Mucosa of descending colon (tissue), 3 donors: ENCODE measurements around the gene MNT. TPM values are rescaled to one million over a fixed set of nuclear protein-coding genes. Genes with fewer than 3 reads are reported as not detected.

Source experiments
- ATAC-seq: fragments of 200-7000 bp; cut with Tn5 transposase; one replicate; pipeline ENCODE4 v1.9.1; 2020; ENCODE audit warnings: mild to moderate bottlenecking, moderate library complexity
- DNase-seq, 3 donors: peaks; one replicate each; pipeline ENCODE4 v3.0.0-alpha.2; 2020
- H3K36me3 ChIP-seq: fragments of 200-600 bp; one replicate; pipeline ENCODE4 v1.8.0; 2021; ENCODE audit warnings: low read depth, mild to moderate bottlenecking
- H3K4me1 ChIP-seq: fragments of 200-600 bp; one replicate; pipeline ENCODE4 v1.8.0; 2021; ENCODE audit warnings: low read depth, mild to moderate bottlenecking
- H3K4me3 ChIP-seq: fragments of 200-600 bp; one replicate; pipeline ENCODE4 v1.8.0; 2021; ENCODE audit warnings: mild to moderate bottlenecking
- H3K9me3 ChIP-seq: fragments of 200-600 bp; one replicate; pipeline ENCODE4 v1.8.0; 2021; ENCODE audit warnings: mild to moderate bottlenecking
- CTCF ChIP-seq: fragments of 200-600 bp; IDR thresholded peaks from one replicate; pipeline ENCODE4 v1.8.0; 2022; ENCODE audit warnings: antibody characterized with exemption, mild to moderate bottlenecking
- intact Hi-C, 2 donors: fragments of 100-400 bp; cut with DNase I in 1 of 2; cut with micrococcal nuclease in 1 of 2; formaldehyde crosslinking; loops; one replicate each; pipeline versions ENCODE4 v1.11.0 to v1.11.1; 2022; cut with DNase I, micrococcal nuclease
- total RNA-seq, 3 donors: library from RNA; stranded (reverse); fragmentation: NEBNext Ultra II Directional in 2 of 3; extraction: Animal tissue kit (Norgen Biotek cat#: 25700) in 2 of 3; gene quantifications; one replicate each; pipeline versions ENCODE4 v1.2.1 to v1.2.4, GENCODE V29; 2021 to 2023
- donor health status: DM: no; HTN: no; CAD: no; lungs with moderate emphysema.
- donor health status: DM: no; HTN: no; CAD: no.
- donor health status: DM: no; HTN: yes; CAD: no.

MNT gene
- total RNA-seq, 3 donors from 2014 or later, result 22.8 to 39.1 (median 25.2) TPM

DNA sequence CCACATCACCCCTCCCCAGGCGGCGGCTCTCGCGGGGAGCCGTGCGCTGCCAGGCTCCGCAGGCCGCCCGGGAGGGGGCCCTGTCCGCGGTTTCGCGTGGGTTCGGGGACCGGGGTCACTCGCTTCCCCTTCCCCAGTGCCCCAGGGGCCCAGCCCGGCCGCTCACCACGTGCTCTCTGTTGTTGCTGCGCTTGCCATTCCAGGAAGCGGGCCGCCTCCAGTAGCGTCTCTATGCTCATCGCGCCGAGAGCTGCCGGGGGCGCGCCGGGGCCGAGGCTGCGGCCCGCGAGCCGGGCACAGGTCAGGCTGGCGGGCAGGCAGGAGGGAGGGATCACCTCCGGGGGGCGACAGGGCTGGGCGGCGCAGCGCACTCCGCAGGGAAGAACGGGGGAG is 390 bp downstream of the MNT start:
- Histone ChIP-seq H3K9me3 (no peaks in the 10 kb centered on the region), H3K4me1 (peaks cover 67% of the 10 kb centered on the region), H3K36me3 (peaks cover 11% of the 10 kb centered on the region), H3K4me3 (peak overlapping the region; percentile 98)
- DNase-seq (peak; percentile 64 to 86 (median 77)), ATAC-seq (no peak)
- intact Hi-C loops, result no loop called here
- no peak for TF ChIP-seq CTCF

- ATAC-seq (peak; percentile 66), DNase-seq (peak; percentile 97 to 98 (median 98))
- H3K4me3 ChIP-seq, result peak overlapping the region; percentile 98
- H3K9me3 ChIP-seq, result no peaks in the 10 kb centered on the region
- H3K4me1 ChIP-seq, result peaks cover 65% of the 10 kb centered on the region
- TF ChIP-seq CTCF, result no peak
- H3K36me3 ChIP-seq, result peaks cover 11% of the 10 kb centered on the region
- intact Hi-C loops, result no loop called here
Measured at GRCh38 chr17:2399572-2400473, 1.0 kb downstream of the MNT start.

- Histone ChIP-seq H3K36me3 (peaks cover 11% of the 10 kb centered on the region), H3K9me3 (no peaks in the 10 kb centered on the region), H3K4me3 (peak overlapping the region; percentile 98), H3K4me1 (peaks cover 64% of the 10 kb centered on the region)
- DNase-seq (peak; percentile 60 to 85 (median 78)), ATAC-seq (peak; percentile 7)
- no peak for TF ChIP-seq CTCF
- intact Hi-C loops, result no loop called here
Measured at GRCh38 chr17:2398655-2399571, 1.9 kb downstream of the MNT start.

GRCh38 chr17:2398182-2398581 is 2.7 kb downstream of the MNT start:
- peak in 1 of 3 donors; percentile 40 for DNase-seq
- peaks cover 56% of the 10 kb centered on the region for H3K4me1 ChIP-seq
- no peak for ATAC-seq
- no peak for TF ChIP-seq CTCF
- no peak overlapping the region for H3K4me3 ChIP-seq
- intact Hi-C loops, result no loop called here
- peaks cover 11% of the 10 kb centered on the region for H3K36me3 ChIP-seq
- H3K9me3 ChIP-seq, result no peaks in the 10 kb centered on the region

DNA sequence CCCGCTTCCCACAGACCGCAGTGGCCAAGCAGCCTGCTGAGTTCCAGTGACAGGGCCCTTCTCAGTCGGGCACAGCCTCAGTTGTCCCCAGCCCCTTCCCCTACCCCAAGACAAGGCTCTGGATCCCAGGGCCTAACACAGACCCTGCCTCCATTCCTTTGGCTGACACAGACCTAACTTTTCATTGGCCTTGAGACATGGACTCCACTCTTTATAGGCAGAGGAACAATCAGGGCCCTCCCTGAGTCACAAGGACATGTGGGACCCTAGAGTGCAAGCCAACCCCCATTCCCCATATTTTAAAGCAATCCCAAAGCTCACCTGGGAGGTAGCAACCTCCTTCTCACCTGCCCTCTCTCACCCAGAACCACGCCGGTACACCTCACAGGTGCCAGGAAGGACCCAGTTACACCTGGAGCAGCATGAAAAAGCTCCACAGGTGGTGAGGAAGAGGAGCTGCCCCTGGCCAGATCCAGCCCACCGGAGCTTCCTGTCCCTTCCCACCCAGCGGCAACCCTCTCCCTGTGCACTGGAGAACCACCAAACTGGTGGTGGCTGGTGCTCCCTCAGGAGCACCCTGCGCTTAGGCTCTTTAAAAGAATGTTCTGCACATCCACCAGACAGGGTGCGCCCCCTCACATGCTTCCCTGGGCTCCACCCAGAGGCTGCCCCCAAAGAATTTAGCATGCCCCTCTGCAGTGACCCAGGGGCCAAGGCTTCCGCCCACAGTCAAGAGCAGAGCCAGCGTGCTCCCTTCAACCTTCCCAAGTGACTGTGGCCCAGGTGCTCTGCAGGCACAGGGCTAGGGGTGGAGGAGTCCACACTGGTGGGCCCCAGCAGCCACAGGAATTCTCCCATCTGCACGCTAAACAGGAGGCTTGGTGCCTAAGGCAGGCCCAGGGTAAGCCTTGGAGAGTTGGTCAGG is 3.4 kb downstream of the MNT start:
- no peak overlapping the region for H3K4me3 ChIP-seq
- DNase-seq (peak in 1 of 3 donors; percentile 41), ATAC-seq (no peak)
- H3K9me3 ChIP-seq, result no peaks in the 10 kb centered on the region
- intact Hi-C loops, result no loop called here
- TF ChIP-seq CTCF, result no peak
- peaks cover 11% of the 10 kb centered on the region for H3K36me3 ChIP-seq
- H3K4me1 ChIP-seq, result peaks cover 50% of the 10 kb centered on the region
